OCI-LY1 (cell line): ENCODE results near the gene RNF144A.

Experiments used
- H2AFZ ChIP-seq: fragments of 200-600 bp; sonication (generic), shearing (Covaris generic); 2 replicates; pipeline ENCODE4 v1.6.0; 2014; ENCODE audit warnings: antibody characterized with exemption, mild to moderate bottlenecking, low read length
- H3F3A ChIP-seq: fragments of 200-600 bp; sonication (generic), shearing (Covaris generic); 2 replicates; pipeline ENCODE4 v1.6.0; 2014; ENCODE audit warnings: mild to moderate bottlenecking, antibody characterized with exemption, low read length, moderate library complexity; ENCODE audit not compliant: insufficient read depth
- H3K27ac ChIP-seq: fragments of 200-600 bp; sonication (generic); 2 replicates; pipeline ENCODE4 v1.5.1; 2014; ENCODE audit warnings: low read length, mixed run types, mild to moderate bottlenecking, low read depth; ENCODE audit not compliant: poor library complexity, severe bottlenecking
- H3K27me3 ChIP-seq: fragments of 200-600 bp; sonication (generic); 2 replicates; pipeline ENCODE4 v1.6.0; 2014; ENCODE audit warnings: antibody characterized with exemption, mild to moderate bottlenecking, low read length, moderate library complexity; ENCODE audit not compliant: insufficient read depth
- H3K36me3 ChIP-seq: fragments of 200-600 bp; sonication (generic); 2 replicates; pipeline ENCODE4 v1.6.1; 2014; ENCODE audit warnings: mild to moderate bottlenecking, antibody characterized with exemption, low read length, moderate library complexity, mixed read lengths; ENCODE audit not compliant: insufficient read depth
- H3K4me1 ChIP-seq: fragments of 200-600 bp; sonication (generic); 2 replicates; pipeline ENCODE4 v1.5.1; 2014; ENCODE audit warnings: mild to moderate bottlenecking, low read length, moderate library complexity; ENCODE audit not compliant: insufficient read depth, severe bottlenecking
- H3K4me2 ChIP-seq: fragments of 200-600 bp; sonication (generic), shearing (Covaris generic); 2 replicates; pipeline ENCODE4 v1.6.1; 2014; ENCODE audit warnings: low read length
- H3K4me3 ChIP-seq: fragments of 200-600 bp; sonication (generic); 2 replicates; pipeline ENCODE4 v1.5.1; 2014; ENCODE audit warnings: low read length, low read depth, mild to moderate bottlenecking, mixed read lengths; ENCODE audit not compliant: poor library complexity, severe bottlenecking
- H3K79me2 ChIP-seq: fragments of 200-600 bp; shearing (Covaris generic); 2 replicates; pipeline ENCODE4 v1.6.1; 2016; ENCODE audit warnings: mixed run types, low read length, mixed read lengths; ENCODE audit not compliant: insufficient read depth
- H3K9ac ChIP-seq: fragments of 200-600 bp; sonication (generic), shearing (Covaris generic); 2 replicates; pipeline ENCODE4 v1.6.1; 2014; ENCODE audit warnings: mild to moderate bottlenecking, low read length, mixed read lengths
- H3K9me2 ChIP-seq: fragments of 200-600 bp; sonication (generic), shearing (Covaris generic); 2 replicates; pipeline ENCODE4 v1.6.1; 2014; ENCODE audit warnings: low read depth, mild to moderate bottlenecking, low read length, mixed read lengths
- H3K9me3 ChIP-seq: fragments of 200-600 bp; shearing (Covaris generic); 2 replicates; pipeline ENCODE4 v1.6.1; 2014; ENCODE audit warnings: low read length, mixed read lengths
- H4K20me1 ChIP-seq: fragments of 200-600 bp; sonication (generic), shearing (Covaris generic); 2 replicates; pipeline ENCODE4 v1.6.0; 2016; ENCODE audit warnings: mild to moderate bottlenecking, low read length; ENCODE audit not compliant: insufficient read depth
- CTCF ChIP-seq: fragments of 200-600 bp; sonication (generic), shearing (Covaris generic); IDR thresholded peaks from 2 replicates; pipeline ENCODE4 v1.5.1; 2017; ENCODE audit warnings: mild to moderate bottlenecking, antibody characterized with exemption, low read length, moderate library complexity, mixed read lengths
- EZH2 ChIP-seq: fragments of 200-600 bp; sonication (generic), shearing (Covaris generic); IDR thresholded peaks from 2 replicates; pipeline ENCODE4 v1.8.0; 2017; ENCODE audit warnings: borderline replicate concordance, mixed run types, mild to moderate bottlenecking, antibody characterized with exemption, low read length, moderate library complexity, mixed read lengths

The RNF144A gene

GRCh38 chr2:6924101-6924923 is 7.1 kb downstream of the RNF144A start:
- H4K20me1 ChIP-seq = no peaks in the 10 kb centered on the region
- no peaks in the 10 kb centered on the region for H3K36me3 ChIP-seq
- TF ChIP-seq CTCF = no peak
- TF ChIP-seq EZH2 = no peak
- no peaks in the 10 kb centered on the region for H3K79me2 ChIP-seq
- H3K27me3 ChIP-seq = no peaks in the 10 kb centered on the region
- H3K27ac ChIP-seq = no peak overlapping the region
- H3K4me1 ChIP-seq = no peaks in the 10 kb centered on the region
- H3K9me3 ChIP-seq = no peaks in the 10 kb centered on the region
- no peaks in the 10 kb centered on the region for H3K9me2 ChIP-seq
- H3K4me3 ChIP-seq = no peak overlapping the region
- no peak overlapping the region for H3K9ac ChIP-seq
- no peak overlapping the region for H2AFZ ChIP-seq
- H3F3A ChIP-seq = no peaks in the 10 kb centered on the region
- H3K4me2 ChIP-seq = no peak overlapping the region

GRCh38 chr2:6924924-6925409 is 7.8 kb downstream of the RNF144A start:
- H3K9ac ChIP-seq = no peak overlapping the region
- H3K9me2 ChIP-seq = no peaks in the 10 kb centered on the region
- no peaks in the 10 kb centered on the region for H3K36me3 ChIP-seq
- no peaks in the 10 kb centered on the region for H3K79me2 ChIP-seq
- H3K4me1 ChIP-seq = no peaks in the 10 kb centered on the region
- H2AFZ ChIP-seq = no peak overlapping the region
- H4K20me1 ChIP-seq = no peaks in the 10 kb centered on the region
- H3K4me2 ChIP-seq = no peak overlapping the region
- H3K27ac ChIP-seq = no peak overlapping the region
- H3K27me3 ChIP-seq = no peaks in the 10 kb centered on the region
- TF ChIP-seq EZH2 (no peak), CTCF (no peak)
- H3K9me3 ChIP-seq = no peaks in the 10 kb centered on the region
- no peak overlapping the region for H3K4me3 ChIP-seq
- H3F3A ChIP-seq = no peaks in the 10 kb centered on the region

GRCh38 chr2:6926071-6926732 is 9.0 kb downstream of the RNF144A start:
- Histone ChIP-seq H4K20me1 (no peaks in the 10 kb centered on the region), H3K4me3 (no peak overlapping the region), H2AFZ (no peak overlapping the region), H3F3A (no peaks in the 10 kb centered on the region), H3K4me1 (no peaks in the 10 kb centered on the region), H3K9ac (no peak overlapping the region), H3K9me2 (no peaks in the 10 kb centered on the region), H3K27me3 (no peaks in the 10 kb centered on the region), H3K79me2 (no peaks in the 10 kb centered on the region), H3K4me2 (no peak overlapping the region), H3K9me3 (no peaks in the 10 kb centered on the region), H3K27ac (no peak overlapping the region), H3K36me3 (no peaks in the 10 kb centered on the region)
- no peak for TF ChIP-seq EZH2
- TF ChIP-seq CTCF = no peak
